ENCODE measurements around the gene FUNDC2.

DNA sequence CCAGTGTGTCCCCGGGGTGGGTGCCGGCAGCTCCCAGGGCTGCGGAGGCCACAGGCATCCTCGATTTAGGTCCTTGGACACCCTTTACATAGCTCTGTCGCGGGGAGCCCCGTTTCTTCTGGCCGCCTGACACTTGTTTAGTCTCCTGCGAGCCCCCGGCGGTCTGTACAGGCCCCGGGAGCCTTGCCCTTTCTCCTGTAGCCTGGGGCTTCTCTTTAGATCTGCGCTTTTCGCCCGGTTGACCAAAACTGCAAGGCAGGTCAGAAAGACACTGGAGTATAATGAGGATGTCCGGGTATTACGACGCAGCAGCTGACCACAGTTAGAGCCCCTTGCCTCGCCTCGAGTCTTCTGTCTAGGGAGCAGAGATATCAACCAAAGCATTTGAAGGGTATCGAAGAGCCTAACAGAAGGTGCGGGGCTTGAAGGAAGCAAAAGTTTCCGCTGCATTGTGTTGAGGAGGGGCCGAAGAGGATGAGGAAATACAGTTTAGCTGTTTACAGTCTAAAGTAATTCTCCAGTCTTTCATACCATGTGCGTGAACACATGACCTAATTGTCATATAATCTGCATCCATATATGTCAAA, 45.1 kb downstream of the FUNDC2 start:
- no peak for TF ChIP-seq POLR2A (IDR thresholded peaks at IDR 0.05)
- TF ChIP-seq, protein P1, sequence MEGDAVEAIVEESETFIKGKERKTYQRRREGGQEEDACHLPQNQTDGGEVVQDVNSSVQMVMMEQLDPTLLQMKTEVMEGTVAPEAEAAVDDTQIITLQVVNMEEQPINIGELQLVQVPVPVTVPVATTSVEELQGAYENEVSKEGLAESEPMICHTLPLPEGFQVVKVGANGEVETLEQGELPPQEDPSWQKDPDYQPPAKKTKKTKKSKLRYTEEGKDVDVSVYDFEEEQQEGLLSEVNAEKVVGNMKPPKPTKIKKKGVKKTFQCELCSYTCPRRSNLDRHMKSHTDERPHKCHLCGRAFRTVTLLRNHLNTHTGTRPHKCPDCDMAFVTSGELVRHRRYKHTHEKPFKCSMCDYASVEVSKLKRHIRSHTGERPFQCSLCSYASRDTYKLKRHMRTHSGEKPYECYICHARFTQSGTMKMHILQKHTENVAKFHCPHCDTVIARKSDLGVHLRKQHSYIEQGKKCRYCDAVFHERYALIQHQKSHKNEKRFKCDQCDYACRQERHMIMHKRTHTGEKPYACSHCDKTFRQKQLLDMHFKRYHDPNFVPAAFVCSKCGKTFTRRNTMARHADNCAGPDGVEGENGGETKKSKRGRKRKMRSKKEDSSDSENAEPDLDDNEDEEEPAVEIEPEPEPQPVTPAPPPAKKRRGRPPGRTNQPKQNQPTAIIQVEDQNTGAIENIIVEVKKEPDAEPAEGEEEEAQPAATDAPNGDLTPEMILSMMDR (IDR thresholded peaks at IDR 0.05): no peak

Measured in adrenal gland (tissue), 5 donors.